Activated T-helper 17 cell treated with anti-CD3 and anti-CD28 coated beads, Interleukin-2, amount 50 U/mL, for 72 hours (primary cell): ENCODE results near the gene NUDT16L1. TPM values are rescaled to one million over a fixed set of nuclear protein-coding genes. Genes with fewer than 3 reads are reported as not detected.

Source experiments
- ATAC-seq: fragments of 150-1000 bp; cut with Tn5 transposase; replicated peaks from 2 replicates; pipeline ENCODE4 v1.10.0; 2021; ENCODE audit warnings: mild to moderate bottlenecking, moderate library complexity
- H3K27ac Mint-ChIP-seq: one replicate; pipeline ENCODE4 v1.8.0; 2022; ENCODE audit warnings: mixed read lengths
- H3K27me3 Mint-ChIP-seq: one replicate; pipeline ENCODE4 v1.8.0; 2022; ENCODE audit warnings: mixed read lengths
- H3K36me3 Mint-ChIP-seq: one replicate; pipeline ENCODE4 v1.8.0; 2022; ENCODE audit warnings: low read depth, mild to moderate bottlenecking, mixed read lengths
- H3K4me1 Mint-ChIP-seq: one replicate; pipeline ENCODE4 v1.8.0; 2022; ENCODE audit warnings: mixed read lengths
- H3K4me3 Mint-ChIP-seq: one replicate; pipeline ENCODE4 v1.8.0; 2022; ENCODE audit warnings: mild to moderate bottlenecking, mixed read lengths
- H3K9me3 Mint-ChIP-seq: one replicate; pipeline ENCODE4 v1.8.0; 2022; ENCODE audit warnings: mixed read lengths
- total RNA-seq, 2 donors: library from RNA; stranded (reverse); gene quantifications; one replicate each; pipeline ENCODE4 v1.2.3, GENCODE V29; 2022

Gene NUDT16L1
- total RNA-seq, 2 donors from 2014 or later = 16.8 to 28.7 TPM

- Mint-ChIP-seq H3K4me1 (no peaks in the 10 kb centered on the region), H3K9me3 (no peaks in the 10 kb centered on the region), H3K36me3 (peaks cover 23% of the 10 kb centered on the region), H3K27ac (peak overlapping the region; percentile 56), H3K27me3 (no peaks in the 10 kb centered on the region), H3K4me3 (peak overlapping the region; percentile 69)
- ATAC-seq = no peak
These were observed 1.5 kb upstream of the NUDT16L1 start for GRCh38 chr16:4691666-4692412.

- H3K4me1 Mint-ChIP-seq = no peaks in the 10 kb centered on the region
- H3K27me3 Mint-ChIP-seq = no peaks in the 10 kb centered on the region
- peak; percentile 20 for ATAC-seq
- H3K4me3 Mint-ChIP-seq = peak overlapping the region; percentile 69
- peak overlapping the region; percentile 56 for H3K27ac Mint-ChIP-seq
- H3K36me3 Mint-ChIP-seq = peaks cover 20% of the 10 kb centered on the region
- no peaks in the 10 kb centered on the region for H3K9me3 Mint-ChIP-seq
These were observed 684 bp upstream of the NUDT16L1 start for GRCh38 chr16:4692460-4693295.

DNA sequence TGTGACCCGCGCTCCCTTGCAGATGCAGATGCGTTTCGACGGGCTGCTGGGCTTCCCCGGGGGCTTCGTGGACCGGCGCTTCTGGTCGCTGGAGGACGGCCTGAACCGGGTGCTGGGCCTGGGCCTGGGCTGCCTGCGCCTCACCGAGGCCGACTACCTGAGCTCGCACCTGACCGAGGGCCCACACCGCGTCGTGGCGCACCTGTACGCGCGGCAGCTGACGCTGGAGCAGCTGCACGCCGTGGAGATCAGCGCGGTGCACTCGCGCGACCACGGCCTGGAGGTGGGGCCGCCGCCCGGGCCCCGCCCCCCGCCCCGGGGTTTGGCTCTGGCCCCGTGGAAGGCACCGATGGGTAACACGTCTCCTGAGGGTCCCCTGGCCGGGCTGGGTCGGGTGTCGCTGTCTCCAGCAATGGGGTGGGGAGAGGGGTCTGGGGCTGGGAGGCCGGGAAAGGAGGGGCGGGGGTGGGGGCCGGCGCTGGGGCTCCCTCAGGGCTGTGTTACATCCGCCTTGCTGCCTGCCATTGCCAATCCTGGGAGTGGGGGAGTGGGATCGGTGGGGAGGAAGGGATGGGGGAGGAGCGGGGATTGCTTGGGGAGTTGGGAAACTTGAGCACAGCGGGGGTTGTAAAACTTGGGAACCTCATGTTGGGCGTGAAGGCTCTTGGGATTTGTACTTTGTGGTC is 737 bp downstream of the NUDT16L1 start:
- H3K4me3 Mint-ChIP-seq = peak overlapping the region; percentile 69
- H3K9me3 Mint-ChIP-seq = no peaks in the 10 kb centered on the region
- ATAC-seq = peak; percentile 12
- H3K36me3 Mint-ChIP-seq = peaks cover 19% of the 10 kb centered on the region
- no peaks in the 10 kb centered on the region for H3K4me1 Mint-ChIP-seq
- H3K27ac Mint-ChIP-seq = no peak overlapping the region
- no peaks in the 10 kb centered on the region for H3K27me3 Mint-ChIP-seq

GRCh38 chr16:4694642-4695451 is 1.5 kb downstream of the NUDT16L1 start:
- H3K4me3 Mint-ChIP-seq = peak overlapping the region; percentile 69
- no peaks in the 10 kb centered on the region for H3K27me3 Mint-ChIP-seq
- no peak overlapping the region for H3K27ac Mint-ChIP-seq
- ATAC-seq = no peak
- H3K9me3 Mint-ChIP-seq = no peaks in the 10 kb centered on the region
- H3K36me3 Mint-ChIP-seq = peaks cover 27% of the 10 kb centered on the region
- no peaks in the 10 kb centered on the region for H3K4me1 Mint-ChIP-seq

- peaks cover 32% of the 10 kb centered on the region for H3K36me3 Mint-ChIP-seq
- no peaks in the 10 kb centered on the region for H3K27me3 Mint-ChIP-seq
- peak overlapping the region; percentile 69 for H3K4me3 Mint-ChIP-seq
- no peak overlapping the region for H3K27ac Mint-ChIP-seq
- no peaks in the 10 kb centered on the region for H3K9me3 Mint-ChIP-seq
- ATAC-seq = no peak
- no peaks in the 10 kb centered on the region for H3K4me1 Mint-ChIP-seq
These were observed 2.3 kb downstream of the NUDT16L1 start for GRCh38 chr16:4695473-4696171.

DNA sequence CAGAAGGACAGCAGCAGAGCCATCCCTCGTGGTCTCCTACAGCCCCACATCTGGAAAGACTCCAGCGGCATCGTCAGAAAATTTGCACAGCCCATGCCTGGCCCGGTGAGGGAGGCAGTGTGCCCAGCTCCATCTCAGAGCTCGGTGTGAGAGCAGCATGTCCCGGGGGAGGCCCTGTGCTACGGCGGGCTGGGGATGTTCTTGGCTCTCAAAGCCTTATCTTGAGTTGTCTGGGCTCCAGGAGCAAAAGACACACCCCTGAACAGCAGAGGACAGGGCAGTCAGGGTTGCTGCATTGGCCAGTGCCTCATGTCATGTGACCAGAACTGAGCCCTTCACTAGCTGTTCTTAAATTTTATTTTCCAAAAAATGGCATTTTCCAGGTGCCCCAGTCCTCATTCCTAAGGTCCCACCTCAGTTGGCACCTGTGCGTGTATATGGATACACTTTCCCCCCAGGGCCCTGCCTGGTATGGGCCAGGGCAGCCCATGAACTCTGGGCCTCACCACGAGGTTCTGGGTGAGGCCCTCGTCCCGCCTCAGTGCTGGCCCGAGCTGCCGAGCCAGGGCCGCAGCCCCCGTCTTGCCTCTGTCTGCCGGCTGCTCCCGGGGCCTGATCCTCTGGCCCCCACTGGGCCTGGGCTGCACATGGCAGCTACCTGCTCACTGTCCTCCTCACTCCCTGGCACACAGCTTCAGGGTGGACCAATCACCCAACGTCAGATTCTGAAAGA is 3.0 kb downstream of the NUDT16L1 start:
- Mint-ChIP-seq H3K9me3 (no peaks in the 10 kb centered on the region), H3K27me3 (no peaks in the 10 kb centered on the region), H3K27ac (no peak overlapping the region), H3K4me1 (no peaks in the 10 kb centered on the region), H3K4me3 (no peak overlapping the region), H3K36me3 (peaks cover 32% of the 10 kb centered on the region)
- no peak for ATAC-seq

- H3K4me3 Mint-ChIP-seq = no peak overlapping the region
- no peak for ATAC-seq
- H3K4me1 Mint-ChIP-seq = no peaks in the 10 kb centered on the region
- no peak overlapping the region for H3K27ac Mint-ChIP-seq
- H3K27me3 Mint-ChIP-seq = no peaks in the 10 kb centered on the region
- H3K36me3 Mint-ChIP-seq = peaks cover 32% of the 10 kb centered on the region
- no peaks in the 10 kb centered on the region for H3K9me3 Mint-ChIP-seq
These were observed 3.8 kb downstream of the NUDT16L1 start for GRCh38 chr16:4696905-4697847.

DNA sequence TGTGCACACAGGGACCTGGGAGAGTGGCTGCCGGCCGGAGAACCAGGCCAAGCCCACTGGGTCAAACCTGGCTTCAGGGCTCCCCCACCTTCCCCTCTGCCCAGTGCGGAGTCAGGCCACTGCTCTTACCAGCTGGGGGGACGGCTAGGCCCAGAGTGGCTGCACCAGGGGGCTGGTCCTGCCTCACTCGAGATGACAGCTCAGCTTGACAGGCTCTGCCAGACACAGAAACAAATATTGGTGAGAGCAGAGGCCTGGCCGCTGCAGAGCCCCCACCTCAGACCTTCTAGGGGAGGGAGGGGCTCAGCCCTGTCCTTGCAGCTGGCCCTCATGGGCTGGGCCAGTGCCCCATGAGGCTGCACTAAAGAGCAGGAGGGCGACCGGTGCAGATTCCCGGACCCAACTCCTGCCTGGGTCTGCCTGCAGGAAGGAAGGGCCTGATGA is 4.5 kb downstream of the NUDT16L1 start:
- H3K4me1 Mint-ChIP-seq = no peaks in the 10 kb centered on the region
- ATAC-seq = no peak
- H3K27ac Mint-ChIP-seq = no peak overlapping the region

GRCh38 chr16:4698321-4699045 is 5.1 kb downstream of the NUDT16L1 start:
- H3K4me3 Mint-ChIP-seq = no peak overlapping the region
- no peaks in the 10 kb centered on the region for H3K4me1 Mint-ChIP-seq
- no peak overlapping the region for H3K27ac Mint-ChIP-seq
- ATAC-seq = no peak
- H3K36me3 Mint-ChIP-seq = peaks cover 33% of the 10 kb centered on the region
- H3K27me3 Mint-ChIP-seq = no peaks in the 10 kb centered on the region
- no peaks in the 10 kb centered on the region for H3K9me3 Mint-ChIP-seq

More for the DNA sequence above, 4.5 kb downstream of the NUDT16L1 start:
- Mint-ChIP-seq H3K4me3 (no peak overlapping the region), H3K9me3 (no peaks in the 10 kb centered on the region), H3K36me3 (peaks cover 32% of the 10 kb centered on the region), H3K27me3 (no peaks in the 10 kb centered on the region)

DNA sequence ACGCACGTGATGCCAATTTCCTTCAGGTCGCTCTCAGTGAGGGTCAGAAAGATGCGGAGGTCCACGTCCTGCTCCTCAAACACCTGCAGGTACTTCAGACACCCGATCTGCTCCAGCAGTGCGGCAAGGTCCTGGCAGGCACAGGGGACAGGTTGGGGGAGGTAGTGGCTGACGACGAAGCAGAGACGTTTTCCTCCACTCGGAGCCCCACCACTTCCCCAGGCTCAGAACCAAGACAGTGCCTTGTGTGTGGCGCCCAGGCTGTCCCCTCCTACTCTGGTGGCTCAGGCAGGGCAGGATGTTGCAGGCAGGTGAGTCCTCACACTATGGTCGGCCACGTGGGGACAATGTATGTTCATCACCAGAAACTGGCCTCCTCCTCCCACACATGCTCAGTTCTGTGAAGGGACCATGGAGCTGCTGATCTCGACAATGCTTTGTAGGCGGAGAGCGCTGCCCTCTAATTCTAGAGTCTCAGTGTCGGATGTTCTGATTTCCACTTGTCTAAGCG is 5.7 kb downstream of the NUDT16L1 start:
- Mint-ChIP-seq H3K4me3 (no peak overlapping the region), H3K27me3 (no peaks in the 10 kb centered on the region), H3K9me3 (no peaks in the 10 kb centered on the region), H3K4me1 (no peaks in the 10 kb centered on the region), H3K36me3 (peaks cover 39% of the 10 kb centered on the region), H3K27ac (no peak overlapping the region)
- no peak for ATAC-seq

DNA sequence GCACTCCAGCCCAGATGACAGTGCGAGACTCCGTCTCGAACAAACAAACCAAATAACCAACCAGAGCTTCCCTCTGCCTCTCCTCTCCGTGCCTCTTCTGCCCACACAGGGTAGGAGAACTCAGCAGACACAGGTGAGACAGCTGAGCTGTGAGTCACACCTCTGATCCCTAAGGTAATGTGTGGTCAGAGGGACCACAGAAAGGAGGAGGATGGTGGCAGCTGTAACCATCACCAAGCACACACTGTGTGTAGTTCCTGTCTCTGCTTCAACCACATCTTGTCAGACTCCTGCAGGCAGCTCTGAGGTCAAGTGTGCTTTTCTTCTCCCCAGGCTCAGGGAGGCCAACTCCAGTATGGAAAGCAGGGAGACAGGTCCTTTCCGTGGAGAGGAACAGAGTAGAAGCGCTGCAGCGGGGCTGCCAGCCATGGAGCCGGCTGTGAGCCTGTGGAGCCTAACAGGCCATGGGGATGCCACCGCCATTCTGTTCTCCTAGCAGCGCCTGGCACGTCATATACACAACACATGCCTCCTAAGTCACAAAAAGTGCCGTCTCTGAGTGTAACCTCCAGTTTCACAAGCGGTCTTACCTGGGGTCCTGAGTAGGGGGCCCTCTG is 7.1 kb downstream of the NUDT16L1 start:
- Mint-ChIP-seq H3K27ac (no peak overlapping the region), H3K9me3 (no peaks in the 10 kb centered on the region), H3K4me3 (no peak overlapping the region), H3K27me3 (no peaks in the 10 kb centered on the region), H3K4me1 (no peaks in the 10 kb centered on the region), H3K36me3 (peaks cover 51% of the 10 kb centered on the region)
- ATAC-seq = peak; percentile 91
